Immature natural killer cell (primary cell): Measurements from ENCODE around the gene DPP3. TPM values are rescaled to one million over a fixed set of nuclear protein-coding genes. Genes with fewer than 3 reads are reported as not detected.

Experiments used
- DNase-seq, 3 donors: peaks; one replicate each; pipeline ENCODE4 v3.0.0; 2022; ENCODE audit warnings: mixed read lengths in 1 of 3
- H3K27ac Mint-ChIP-seq, 6 donors: one replicate each; pipeline ENCODE4 v1.8.0; 2020; ENCODE audit warnings: mixed read lengths in 6 of 6, mild to moderate bottlenecking in 5 of 6, inconsistent platforms in 4 of 6, moderate library complexity in 3 of 6
- H3K27me3 Mint-ChIP-seq, 3 donors: one replicate each; pipeline ENCODE4 v1.8.0; 2020 to 2021; ENCODE audit warnings: low read depth in 3 of 3, mild to moderate bottlenecking in 3 of 3, mixed read lengths in 3 of 3, moderate library complexity in 3 of 3, inconsistent platforms in 1 of 3
- H3K36me3 Mint-ChIP-seq, 3 donors: one replicate each; pipeline ENCODE4 v1.8.0; 2020; ENCODE audit warnings: mixed read lengths in 3 of 3, inconsistent platforms in 2 of 3, mild to moderate bottlenecking in 2 of 3
- H3K4me1 Mint-ChIP-seq, 2 donors: one replicate each; pipeline ENCODE4 v1.8.0; 2020; ENCODE audit warnings: inconsistent platforms in 2 of 2, mild to moderate bottlenecking in 2 of 2, mixed read lengths in 2 of 2, moderate library complexity in 1 of 2
- H3K4me3 Mint-ChIP-seq, 5 donors: one replicate each; pipeline ENCODE4 v1.8.0; 2020; ENCODE audit warnings: mild to moderate bottlenecking in 5 of 5, mixed read lengths in 5 of 5, inconsistent platforms in 3 of 5, moderate library complexity in 3 of 5
- H3K9me3 Mint-ChIP-seq, 6 donors: one replicate each; pipeline ENCODE4 v1.8.0; 2020; ENCODE audit warnings: mild to moderate bottlenecking in 6 of 6, mixed read lengths in 6 of 6, inconsistent platforms in 4 of 6, moderate library complexity in 3 of 6
- polyA plus RNA-seq, 3 donors: library from polyadenylated mRNA; unstranded; fragments of 300-500 nt; fragmentation: Illumina TruSeq; gene quantifications; one replicate each; pipeline ENCODE4 v1.2.3, GENCODE V29; 2021

Gene DPP3
- polyA plus RNA-seq, 3 donors from 2014 or later = 44.5 to 54.2 (median 47.6) TPM

- peaks cover 19 to 23% of the 10 kb centered on the region in 2 donors for H3K4me1 Mint-ChIP-seq
- peaks cover 2 to 7% (median 5%) of the 10 kb centered on the region in 3 donors for H3K27me3 Mint-ChIP-seq
- DNase-seq = no peak
- H3K27ac Mint-ChIP-seq = peak overlapping the region in 2 of 6 donors; percentile 76 to 78
- no peaks in the 10 kb centered on the region for H3K9me3 Mint-ChIP-seq
- peak overlapping the region; percentile 83 to 92 (median 87) for H3K4me3 Mint-ChIP-seq
- no peaks in the 10 kb centered on the region for H3K36me3 Mint-ChIP-seq
These were observed 12.5 kb upstream of the DPP3 start for GRCh38 chr11:66467756-66468155.

GRCh38 chr11:66468691-66469090, 11.5 kb upstream of the DPP3 start:
- Mint-ChIP-seq H3K4me3 (peak overlapping the region; percentile 44 to 92 (median 68)), H3K9me3 (no peaks in the 10 kb centered on the region), H3K36me3 (no peaks in the 10 kb centered on the region), H3K27ac (no peak overlapping the region), H3K4me1 (peaks cover 19 to 23% of the 10 kb centered on the region in 2 donors), H3K27me3 (peaks cover 2 to 7% (median 5%) of the 10 kb centered on the region in 3 donors)
- DNase-seq = no peak

GRCh38 chr11:66469441-66469840, 10.8 kb upstream of the DPP3 start:
- no peaks in the 10 kb centered on the region for H3K36me3 Mint-ChIP-seq
- H3K27me3 Mint-ChIP-seq = peaks cover 2 to 7% (median 2%) of the 10 kb centered on the region in 3 donors
- no peak overlapping the region for H3K27ac Mint-ChIP-seq
- DNase-seq = no peak
- no peaks in the 10 kb centered on the region for H3K9me3 Mint-ChIP-seq
- H3K4me3 Mint-ChIP-seq = no peak overlapping the region
- H3K4me1 Mint-ChIP-seq = peaks cover 19 to 23% of the 10 kb centered on the region in 2 donors

GRCh38 chr11:66470015-66470414, 10.2 kb upstream of the DPP3 start:
- no peaks in the 10 kb centered on the region for H3K36me3 Mint-ChIP-seq
- no peaks in the 10 kb centered on the region for H3K9me3 Mint-ChIP-seq
- peaks cover 2 to 7% (median 2%) of the 10 kb centered on the region in 3 donors for H3K27me3 Mint-ChIP-seq
- peak overlapping the region in 2 of 5 donors; percentile 16 to 48 for H3K4me3 Mint-ChIP-seq
- no peak for DNase-seq
- no peak overlapping the region for H3K27ac Mint-ChIP-seq
- H3K4me1 Mint-ChIP-seq = peaks cover 19 to 23% of the 10 kb centered on the region in 2 donors

- Mint-ChIP-seq H3K36me3 (no peaks in the 10 kb centered on the region), H3K27me3 (peaks cover 2 to 7% (median 2%) of the 10 kb centered on the region in 3 donors), H3K27ac (peak overlapping the region in 1 of 6 donors; percentile 40), H3K9me3 (no peaks in the 10 kb centered on the region), H3K4me3 (no peak overlapping the region), H3K4me1 (peaks cover 14 to 17% of the 10 kb centered on the region in 2 donors)
- DNase-seq = no peak
These were observed 9.1 kb upstream of the DPP3 start for GRCh38 chr11:66471142-66471541.

- H3K27ac Mint-ChIP-seq = no peak overlapping the region
- no peaks in the 10 kb centered on the region for H3K9me3 Mint-ChIP-seq
These were observed 8.2 kb upstream of the DPP3 start for GRCh38 chr11:66472054-66472453.

GRCh38 chr11:66473167-66473566, 7.1 kb upstream of the DPP3 start:
- Mint-ChIP-seq H3K27me3 (no peaks in the 10 kb centered on the region), H3K4me1 (peaks cover 4 to 5% of the 10 kb centered on the region in 2 donors), H3K36me3 (no peaks in the 10 kb centered on the region), H3K4me3 (no peak overlapping the region), H3K27ac (no peak overlapping the region), H3K9me3 (no peaks in the 10 kb centered on the region)
- no peak for DNase-seq

More at GRCh38 chr11:66472054-66472453, 8.2 kb upstream of the DPP3 start:
- Mint-ChIP-seq H3K36me3 (no peaks in the 10 kb centered on the region), H3K4me1 (peaks cover 10 to 13% of the 10 kb centered on the region in 2 donors), H3K27me3 (peaks cover 0 to 2% (median 0%) of the 10 kb centered on the region in 3 donors), H3K4me3 (no peak overlapping the region)
- DNase-seq = no peak

GRCh38 chr11:66473608-66474515, 6.4 kb upstream of the DPP3 start:
- Mint-ChIP-seq H3K36me3 (no peaks in the 10 kb centered on the region), H3K9me3 (no peaks in the 10 kb centered on the region), H3K27me3 (no peaks in the 10 kb centered on the region), H3K4me3 (no peak overlapping the region), H3K4me1 (peaks cover 3 to 5% of the 10 kb centered on the region in 2 donors), H3K27ac (no peak overlapping the region)
- no peak for DNase-seq

- Mint-ChIP-seq H3K4me3 (no peak overlapping the region), H3K9me3 (no peaks in the 10 kb centered on the region), H3K27me3 (peaks cover 0 to 7% (median 0%) of the 10 kb centered on the region in 3 donors)
These were observed 4.7 kb upstream of the DPP3 start for GRCh38 chr11:66475349-66476172.

GRCh38 chr11:66476173-66476840, 3.9 kb upstream of the DPP3 start:
- Mint-ChIP-seq H3K27ac (no peak overlapping the region), H3K4me3 (peak overlapping the region in 1 of 5 donors; percentile 65), H3K9me3 (no peaks in the 10 kb centered on the region), H3K4me1 (peaks cover 21 to 27% of the 10 kb centered on the region in 2 donors), H3K36me3 (no peaks in the 10 kb centered on the region), H3K27me3 (peaks cover 0 to 7% (median 0%) of the 10 kb centered on the region in 3 donors)
- no peak for DNase-seq

More at GRCh38 chr11:66475349-66476172, 4.7 kb upstream of the DPP3 start:
- H3K27ac Mint-ChIP-seq = no peak overlapping the region
- DNase-seq = no peak
- H3K4me1 Mint-ChIP-seq = peaks cover 17 to 21% of the 10 kb centered on the region in 2 donors
- H3K36me3 Mint-ChIP-seq = no peaks in the 10 kb centered on the region

- Mint-ChIP-seq H3K4me3 (peak overlapping the region in 1 of 5 donors; percentile 65), H3K27ac (no peak overlapping the region), H3K36me3 (no peaks in the 10 kb centered on the region), H3K4me1 (peaks cover 21 to 27% of the 10 kb centered on the region in 2 donors), H3K9me3 (no peaks in the 10 kb centered on the region), H3K27me3 (peaks cover 0 to 7% (median 0%) of the 10 kb centered on the region in 3 donors)
- no peak for DNase-seq
These were observed 3.4 kb upstream of the DPP3 start for GRCh38 chr11:66476841-66477251.

- H3K4me3 Mint-ChIP-seq = peak overlapping the region in 4 of 5 donors; percentile 5 to 64 (median 60)
- no peak overlapping the region for H3K27ac Mint-ChIP-seq
- no peak for DNase-seq
- peaks cover 24 to 30% of the 10 kb centered on the region in 2 donors for H3K4me1 Mint-ChIP-seq
- no peaks in the 10 kb centered on the region for H3K36me3 Mint-ChIP-seq
- peaks cover 0 to 7% (median 2%) of the 10 kb centered on the region in 3 donors for H3K27me3 Mint-ChIP-seq
- H3K9me3 Mint-ChIP-seq = no peaks in the 10 kb centered on the region
These were observed 2.7 kb upstream of the DPP3 start for GRCh38 chr11:66477263-66478201.
